GM12892 (cell line): ENCODE results near the gene UNG.

Source experiments
- POLR2AphosphoS5 ChIP-seq: IDR thresholded peaks from 2 replicates; pipeline ENCODE4 v1.6.1; 2011; ENCODE audit warnings: low read depth, low read length, control low read depth
- TAF1 ChIP-seq: IDR thresholded peaks from 2 replicates; pipeline ENCODE4 v1.6.1; 2011; ENCODE audit warnings: low read depth, mild to moderate bottlenecking, control low read depth, low read length, borderline replicate concordance

DNA sequence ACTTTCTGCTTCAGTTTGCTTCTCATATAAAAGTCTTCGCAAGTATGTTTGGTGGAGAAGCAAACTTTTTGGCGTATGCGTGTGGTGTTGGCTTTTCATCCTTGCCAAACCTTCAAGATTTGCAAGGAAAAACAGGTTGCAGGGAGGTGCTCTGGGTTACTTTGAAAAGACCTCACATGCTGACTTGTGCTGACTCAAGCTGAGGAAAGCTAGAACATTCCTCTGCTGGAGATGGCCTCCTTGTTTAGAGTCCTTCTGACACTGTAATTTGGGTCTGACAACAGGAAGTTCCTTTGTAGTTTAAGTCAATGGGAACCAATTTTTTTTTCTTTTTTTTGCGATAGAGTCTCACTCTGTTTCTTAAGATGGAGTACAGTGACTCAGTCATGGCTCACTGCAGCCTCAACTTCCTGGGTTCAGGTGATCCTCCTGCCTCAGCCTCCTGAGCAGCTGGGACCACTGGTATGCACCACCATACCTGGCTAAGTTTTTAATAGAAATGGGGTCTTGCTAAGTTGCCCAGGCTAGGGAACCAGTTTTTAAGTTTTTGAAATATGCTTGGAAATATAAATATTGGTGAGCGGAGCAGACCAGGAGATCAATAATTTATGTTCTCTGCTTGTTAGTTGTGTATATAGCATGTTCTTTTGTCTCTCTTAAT lies 16.4 kb downstream of the UNG start:
- no peak for TF ChIP-seq POLR2AphosphoS5
- no peak for TF ChIP-seq TAF1
